ENCODE measurements around the gene RBM48. TPM values are rescaled to one million over a fixed set of nuclear protein-coding genes. Genes with fewer than 3 reads are reported as not detected.

The RBM48 gene
- total RNA-seq, 1 donor from 2014 or later = 9.0 TPM

- FAIRE-seq = no peak
- no peaks in the 10 kb centered on the region for H3K27me3 ChIP-seq (ENCODE audit: control insufficient read depth, insufficient read depth, low read length)
- no peak overlapping the region for H3K4me3 ChIP-seq (ENCODE audit: low read depth, low read length)
- H3K36me3 ChIP-seq (ENCODE audit: control insufficient read depth, insufficient read depth, low read length) = peaks cover 3% of the 10 kb centered on the region
- DNase-seq (ENCODE audit: low read depth) = no peak
- no peak for TF ChIP-seq CTCF (IDR thresholded peaks at IDR 0.05; ENCODE audit: insufficient read depth, low read length, severe bottlenecking)
Measured at GRCh38 chr7:92489634-92490033, 39.0 kb upstream of the RBM48 start.

GRCh38 chr7:92496876-92497275, 31.7 kb upstream of the RBM48 start:
- Histone ChIP-seq H3K4me3 (ENCODE audit: low read depth, low read length) (no peak overlapping the region), H3K36me3 (ENCODE audit: control insufficient read depth, insufficient read depth, low read length) (peaks cover 2% of the 10 kb centered on the region), H3K27me3 (ENCODE audit: control insufficient read depth, insufficient read depth, low read length) (no peaks in the 10 kb centered on the region)
- TF ChIP-seq CTCF (IDR thresholded peaks at IDR 0.05; ENCODE audit: insufficient read depth, low read length, severe bottlenecking) = no peak
- peak; percentile 27 for DNase-seq (ENCODE audit: low read depth)
- FAIRE-seq = no peak

GRCh38 chr7:92498557-92498956, 30.0 kb upstream of the RBM48 start:
- no peak for TF ChIP-seq CTCF (IDR thresholded peaks at IDR 0.05; ENCODE audit: insufficient read depth, low read length, severe bottlenecking)
- FAIRE-seq (no peak), DNase-seq (ENCODE audit: low read depth) (no peak)
- no peak overlapping the region for H3K4me3 ChIP-seq (ENCODE audit: low read depth, low read length)
- H3K36me3 ChIP-seq (ENCODE audit: control insufficient read depth, insufficient read depth, low read length) = peaks cover 2% of the 10 kb centered on the region
- no peaks in the 10 kb centered on the region for H3K27me3 ChIP-seq (ENCODE audit: control insufficient read depth, insufficient read depth, low read length)

GRCh38 chr7:92503767-92504166, 24.8 kb upstream of the RBM48 start:
- no peak for TF ChIP-seq CTCF (IDR thresholded peaks at IDR 0.05; ENCODE audit: insufficient read depth, low read length, severe bottlenecking)
- FAIRE-seq = no peak
- H3K27me3 ChIP-seq (ENCODE audit: control insufficient read depth, insufficient read depth, low read length) = no peaks in the 10 kb centered on the region
- H3K4me3 ChIP-seq (ENCODE audit: low read depth, low read length) = no peak overlapping the region
- no peaks in the 10 kb centered on the region for H3K36me3 ChIP-seq (ENCODE audit: control insufficient read depth, insufficient read depth, low read length)
- DNase-seq (ENCODE audit: low read depth) = no peak

GRCh38 chr7:92504563-92504962, 24.0 kb upstream of the RBM48 start:
- Histone ChIP-seq H3K4me3 (ENCODE audit: low read depth, low read length) (no peak overlapping the region), H3K36me3 (ENCODE audit: control insufficient read depth, insufficient read depth, low read length) (no peaks in the 10 kb centered on the region), H3K27me3 (ENCODE audit: control insufficient read depth, insufficient read depth, low read length) (no peaks in the 10 kb centered on the region)
- TF ChIP-seq CTCF (IDR thresholded peaks at IDR 0.05; ENCODE audit: insufficient read depth, low read length, severe bottlenecking) = no peak
- no peak for DNase-seq (ENCODE audit: low read depth)
- no peak for FAIRE-seq

GRCh38 chr7:92506363-92506762, 22.2 kb upstream of the RBM48 start:
- FAIRE-seq (no peak), DNase-seq (ENCODE audit: low read depth) (no peak)

More at GRCh38 chr7:92506363-92506762, 22.2 kb upstream of the RBM48 start:
- Histone ChIP-seq H3K27me3 (ENCODE audit: control insufficient read depth, insufficient read depth, low read length) (no peaks in the 10 kb centered on the region), H3K4me3 (ENCODE audit: low read depth, low read length) (no peak overlapping the region), H3K36me3 (ENCODE audit: control insufficient read depth, insufficient read depth, low read length) (no peaks in the 10 kb centered on the region)
- no peak for TF ChIP-seq CTCF (IDR thresholded peaks at IDR 0.05; ENCODE audit: insufficient read depth, low read length, severe bottlenecking)

Measured in bronchial epithelial cell (primary cell).